ENCODE data around the gene ROGDI.
"Not testable (repeated sequence)": the region's sequence is repeated elsewhere in the genome, so short reads cannot be mapped to it uniquely, and the experiment has no call there.

ROGDI gene

GRCh38 chr16:4790261-4790660, 12.2 kb downstream of the ROGDI start:
- no peak for DNase-seq

DNA sequence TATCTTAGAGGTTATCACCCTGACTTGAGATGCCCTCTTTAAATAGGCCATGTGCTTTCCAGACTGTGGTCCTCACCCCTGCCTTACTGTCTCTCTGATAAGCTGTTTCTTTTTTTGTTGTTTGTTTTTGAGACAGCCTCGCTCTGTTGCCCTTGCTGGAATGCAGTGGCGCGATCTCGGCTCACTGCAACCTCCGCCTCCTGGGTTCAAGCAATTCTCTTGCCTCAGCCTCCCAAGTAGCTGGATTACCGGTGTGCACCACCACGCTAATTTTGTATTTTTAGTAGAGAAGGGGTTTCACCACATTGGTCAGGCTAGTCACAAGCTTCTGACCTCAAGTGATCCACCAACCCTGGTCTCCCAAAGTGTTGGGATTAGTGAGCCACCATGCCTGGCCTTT, 13.5 kb downstream of the ROGDI start:
- no peak for DNase-seq

DNA sequence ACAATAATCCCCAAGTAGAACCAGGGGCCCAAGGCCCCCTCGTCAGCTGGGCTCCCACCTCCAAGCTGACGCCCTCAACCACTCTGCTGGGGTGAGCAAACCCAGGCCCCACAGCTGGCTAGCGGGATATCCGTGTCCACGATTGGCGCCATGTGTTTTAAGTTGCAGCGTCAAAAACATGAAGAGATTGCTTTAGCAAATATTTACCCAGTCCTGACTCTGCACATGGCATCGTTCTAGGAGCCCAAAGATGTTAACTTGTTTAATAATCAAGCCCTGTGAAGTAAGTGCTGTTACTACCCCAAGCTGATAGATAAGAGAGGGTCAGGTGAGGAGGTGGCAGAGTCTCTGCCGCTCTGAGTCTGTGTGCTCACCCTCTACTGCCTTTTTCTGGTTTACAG, 13.9 kb downstream of the ROGDI start:
- DNase-seq: no peak

DNA sequence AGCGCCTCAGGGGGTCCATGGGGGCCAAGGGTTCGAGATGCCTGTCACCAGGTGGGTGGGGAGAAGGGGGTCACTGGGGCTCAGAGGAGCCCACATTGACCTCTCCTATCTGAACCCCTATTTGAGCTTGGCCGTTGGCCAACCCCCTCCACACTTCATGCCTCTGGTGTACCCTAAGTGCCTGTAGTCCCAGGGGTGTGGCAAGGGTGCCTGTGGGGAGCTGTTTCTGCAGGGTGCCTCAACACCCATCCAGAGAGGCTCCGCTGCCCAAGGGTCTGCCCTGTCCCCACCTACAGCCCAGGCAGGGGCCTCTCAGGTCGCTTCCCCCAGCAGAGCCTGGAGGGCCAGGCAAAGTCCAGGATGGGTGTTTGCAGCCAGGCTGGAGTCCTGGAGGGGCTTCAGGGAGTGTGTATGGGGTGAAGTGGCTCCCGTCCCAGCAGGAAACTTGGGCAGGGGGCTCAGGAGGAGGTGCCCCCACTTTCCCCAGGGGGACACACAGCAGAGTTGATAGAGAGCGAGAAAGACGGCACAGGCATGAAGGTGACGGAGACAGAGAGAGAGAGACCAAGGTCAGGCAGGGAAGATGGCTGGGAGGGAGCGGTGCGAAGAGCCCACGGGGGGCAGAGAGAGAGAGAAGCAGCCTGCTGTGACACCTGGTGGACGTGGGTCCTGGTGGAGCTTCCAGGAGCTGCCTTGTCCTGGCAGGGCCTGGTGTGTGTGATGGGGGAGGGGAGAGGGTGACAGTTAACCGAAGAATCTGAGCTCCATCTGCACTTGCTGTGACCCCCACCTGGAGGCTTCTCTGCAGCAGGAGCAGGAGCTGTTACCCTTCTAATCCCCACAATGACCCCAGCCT, 14.6 kb downstream of the ROGDI start, which contains the start of gene SEPTIN12:
TSS of gene SEPTIN12 (minus strand) at position 719 of the 856 bp plus-strand sequence. CDS start at position 19, 700 bp downstream.
- no peak for DNase-seq

GRCh38 chr16:4787068-4787467, 15.4 kb downstream of the ROGDI start:
- no peak for DNase-seq

DNA sequence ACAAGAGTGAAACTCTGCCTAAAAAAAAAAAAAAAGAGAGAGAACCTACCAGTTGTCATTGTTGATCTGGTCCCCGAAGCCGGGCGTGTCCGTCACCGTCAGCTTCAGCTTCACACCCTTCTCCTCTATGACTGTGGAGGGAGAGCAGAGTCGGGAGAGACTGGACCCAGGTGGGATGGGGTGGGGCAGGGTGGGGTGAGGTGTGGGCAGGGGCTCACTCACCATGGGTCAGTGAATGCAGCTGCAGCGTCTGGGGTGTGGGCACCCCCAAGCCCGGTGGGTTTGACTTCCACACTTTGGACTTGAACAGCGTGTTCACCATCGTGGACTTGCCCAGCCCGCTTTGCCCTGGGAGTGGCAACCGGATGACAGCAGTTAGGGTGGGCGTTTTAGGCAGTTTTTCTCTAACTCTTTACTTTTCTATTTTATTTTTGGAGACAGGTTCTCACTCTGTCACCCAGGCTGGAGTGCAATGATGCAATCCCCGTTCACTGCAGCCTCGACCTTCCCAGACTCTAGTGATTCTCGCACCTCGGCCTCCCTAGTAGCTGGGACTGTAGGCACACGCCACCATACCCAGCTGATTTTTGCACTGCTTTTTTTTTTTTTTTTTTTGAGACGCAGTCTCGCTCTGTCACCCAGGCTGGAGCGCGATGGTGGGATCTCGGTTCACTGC, 16.5 kb downstream of the ROGDI start:
- no peak for DNase-seq

DNA sequence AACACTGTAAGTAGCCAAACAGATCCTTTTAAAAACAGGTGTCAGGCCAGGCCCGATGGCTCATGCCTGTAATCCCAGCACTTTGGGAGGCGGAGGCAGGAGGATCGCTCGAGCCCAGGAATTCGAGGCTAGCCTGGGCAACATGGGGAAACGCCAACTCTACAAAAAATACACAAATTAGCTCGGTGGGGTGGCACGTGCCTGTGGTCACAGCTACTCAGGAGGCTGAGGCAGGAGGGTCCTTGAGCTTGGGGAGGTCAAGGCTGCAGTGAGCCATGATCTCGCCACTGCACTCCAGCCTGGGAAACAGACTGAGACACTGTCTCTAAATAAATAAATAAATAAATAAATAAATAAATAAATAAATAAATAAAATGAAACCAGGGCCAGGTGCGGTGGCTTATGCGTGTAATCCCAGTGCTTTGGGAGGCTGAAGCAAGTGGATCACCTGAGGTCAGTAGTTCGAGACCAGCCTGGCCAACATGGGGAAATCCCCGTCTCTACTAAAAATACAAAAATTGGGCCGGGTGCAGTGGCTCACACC, 17.9 kb downstream of the ROGDI start:
- not testable (repeated sequence) for DNase-seq

- DNase-seq: no peak
These were observed 18.5 kb downstream of the ROGDI start for GRCh38 chr16:4783951-4784336.

GRCh38 chr16:4783251-4783950, 19.0 kb downstream of the ROGDI start:
- DNase-seq: no peak

- DNase-seq: no peak
These were observed 22.2 kb downstream of the ROGDI start for GRCh38 chr16:4780235-4780634.

GRCh38 chr16:4778050-4778392, 24.4 kb downstream of the ROGDI start:
- no peak for DNase-seq

- DNase-seq: no peak
These were observed 24.9 kb downstream of the ROGDI start for GRCh38 chr16:4777339-4778049.

DNA sequence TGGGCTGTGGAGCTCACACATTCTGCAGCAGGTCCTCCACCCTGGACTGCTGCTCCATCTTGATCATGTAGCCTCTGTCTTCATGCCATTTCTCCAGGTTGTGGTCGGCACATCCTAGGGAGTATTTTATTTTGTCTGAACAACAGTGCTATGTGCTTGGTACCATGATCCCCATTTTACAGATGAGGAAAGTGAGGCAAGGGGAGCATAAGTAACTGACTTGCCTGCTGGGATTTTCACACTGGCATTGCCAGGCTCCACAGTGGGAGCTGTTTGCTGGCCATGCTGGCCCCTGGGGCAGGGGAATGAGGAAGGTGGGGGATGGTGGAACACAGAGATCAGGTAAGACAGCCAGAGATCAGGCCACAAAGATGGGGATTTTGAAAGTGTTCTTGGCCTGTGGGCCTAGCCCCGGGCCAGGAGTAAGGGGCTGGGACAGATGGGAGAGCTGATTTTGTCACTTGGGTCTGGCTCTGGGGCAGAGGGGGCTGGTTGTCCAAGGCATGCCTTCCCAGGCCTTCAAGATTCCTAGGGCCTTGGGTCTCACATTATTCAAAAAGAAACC, 26.2 kb downstream of the ROGDI start:
- no peak for DNase-seq

DNA sequence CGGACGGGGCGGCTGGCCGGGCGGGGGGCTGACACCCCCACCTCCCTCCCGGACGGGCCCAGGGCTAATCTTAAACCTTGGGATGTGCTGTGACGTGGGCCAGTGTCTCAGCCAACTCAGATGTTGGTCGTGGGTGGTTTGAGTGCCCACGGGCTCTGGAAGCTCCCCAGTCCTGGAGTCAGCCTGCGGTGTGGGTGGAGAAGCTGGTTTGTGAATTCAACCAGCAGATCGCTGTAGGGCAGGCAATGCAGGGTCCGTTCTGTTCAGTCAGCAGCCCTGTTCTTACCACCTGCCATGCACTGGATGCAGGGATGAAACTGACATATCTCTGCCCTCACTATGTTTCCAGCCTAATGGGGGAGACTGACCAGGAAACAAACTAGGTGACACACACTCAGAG, 27.4 kb downstream of the ROGDI start:
- DNase-seq: no peak

DNA sequence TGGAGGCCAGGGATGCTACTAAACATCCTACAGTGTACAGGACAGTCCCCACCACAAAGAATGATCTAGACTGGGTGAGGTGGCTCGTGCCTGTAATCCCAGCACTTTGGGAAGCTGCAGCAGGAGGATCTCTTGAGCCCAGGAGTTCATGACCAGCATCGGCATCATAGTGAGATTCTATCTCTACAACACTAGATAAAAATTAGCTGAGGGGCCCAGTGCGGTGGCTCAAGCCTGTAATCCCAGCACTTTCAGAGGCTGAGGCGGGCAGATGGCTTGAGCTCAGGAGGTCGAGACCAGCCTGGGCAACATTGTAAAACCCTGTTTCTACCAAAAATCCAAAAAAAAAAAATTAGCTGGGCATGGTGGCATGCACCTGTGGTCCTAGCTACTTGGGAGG, 30.1 kb downstream of the ROGDI start:
- no peak for DNase-seq

- no peak for DNase-seq
These were observed 30.8 kb downstream of the ROGDI start for GRCh38 chr16:4771646-4772045.

GRCh38 chr16:4769306-4769638, 33.2 kb downstream of the ROGDI start:
- DNase-seq: no peak

DNA sequence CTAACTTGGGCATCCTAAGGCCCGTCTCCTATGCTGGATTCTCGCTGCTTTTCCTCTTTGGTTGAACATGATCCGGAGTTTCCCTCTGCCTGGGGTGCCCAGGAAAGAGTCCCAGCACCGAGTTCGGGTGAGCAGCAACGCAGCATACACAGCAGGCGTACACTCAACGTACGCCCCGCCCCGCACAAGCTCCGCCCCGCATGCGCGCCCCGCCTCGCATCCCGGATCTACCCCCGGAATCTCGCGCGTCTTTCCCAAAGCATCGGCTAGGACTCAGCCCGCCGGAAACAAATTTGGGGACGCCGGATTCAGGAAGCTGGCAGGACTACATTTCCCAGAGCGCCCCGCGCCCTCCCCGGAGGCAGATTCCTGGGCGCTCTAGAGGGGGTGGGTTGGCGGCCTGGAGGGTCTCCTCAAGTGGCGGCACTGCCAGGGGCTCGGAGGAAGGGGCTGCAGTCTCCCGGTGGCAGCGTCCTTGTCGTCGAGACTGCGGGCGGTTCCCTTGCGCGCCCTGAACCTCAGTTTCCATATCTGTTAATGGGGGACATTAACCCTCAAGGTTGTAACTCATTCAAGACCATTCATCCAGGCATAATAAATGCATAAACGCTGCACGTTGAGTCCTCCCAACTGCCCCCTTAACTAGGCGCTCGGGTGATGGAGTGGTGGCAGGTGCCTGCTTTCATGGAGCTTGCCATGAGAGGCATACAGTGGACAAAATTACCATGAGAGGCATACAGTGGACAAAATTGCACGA, 33.7 kb downstream of the ROGDI start:
- DNase-seq: peak; percentile 62 to 73

DNA sequence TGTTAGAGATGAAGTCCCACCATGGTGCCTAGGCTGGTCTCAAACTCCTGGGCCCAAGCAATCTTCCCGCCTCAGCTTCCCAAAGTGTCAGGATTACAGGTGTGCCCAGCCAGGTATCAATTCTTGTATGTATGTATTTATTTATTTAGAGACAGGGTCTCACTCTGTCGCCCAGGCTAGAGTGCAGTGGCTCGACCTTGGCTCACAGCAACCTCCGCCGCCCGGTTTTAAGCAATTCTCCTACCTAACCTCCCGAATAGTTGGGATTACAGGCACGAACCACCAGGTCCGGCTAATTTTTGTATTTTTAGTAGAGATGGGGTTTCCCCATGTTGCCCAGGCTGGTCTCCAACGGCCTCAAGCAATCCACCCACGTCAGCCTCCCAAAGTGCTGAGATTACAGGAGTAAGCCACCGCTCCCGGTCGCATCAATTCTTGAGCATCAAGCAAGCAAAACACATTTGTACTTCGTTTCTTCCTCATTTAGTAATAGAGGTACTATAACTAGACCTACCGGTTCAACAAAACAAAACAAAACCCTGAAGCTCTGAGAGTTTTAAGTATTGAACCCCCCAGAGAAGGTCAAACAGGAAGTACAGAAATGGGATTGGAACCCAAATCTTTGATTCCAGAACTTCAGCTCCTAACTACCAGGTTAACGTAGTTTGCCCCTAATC, 34.4 kb downstream of the ROGDI start:
- no peak for DNase-seq

DNA sequence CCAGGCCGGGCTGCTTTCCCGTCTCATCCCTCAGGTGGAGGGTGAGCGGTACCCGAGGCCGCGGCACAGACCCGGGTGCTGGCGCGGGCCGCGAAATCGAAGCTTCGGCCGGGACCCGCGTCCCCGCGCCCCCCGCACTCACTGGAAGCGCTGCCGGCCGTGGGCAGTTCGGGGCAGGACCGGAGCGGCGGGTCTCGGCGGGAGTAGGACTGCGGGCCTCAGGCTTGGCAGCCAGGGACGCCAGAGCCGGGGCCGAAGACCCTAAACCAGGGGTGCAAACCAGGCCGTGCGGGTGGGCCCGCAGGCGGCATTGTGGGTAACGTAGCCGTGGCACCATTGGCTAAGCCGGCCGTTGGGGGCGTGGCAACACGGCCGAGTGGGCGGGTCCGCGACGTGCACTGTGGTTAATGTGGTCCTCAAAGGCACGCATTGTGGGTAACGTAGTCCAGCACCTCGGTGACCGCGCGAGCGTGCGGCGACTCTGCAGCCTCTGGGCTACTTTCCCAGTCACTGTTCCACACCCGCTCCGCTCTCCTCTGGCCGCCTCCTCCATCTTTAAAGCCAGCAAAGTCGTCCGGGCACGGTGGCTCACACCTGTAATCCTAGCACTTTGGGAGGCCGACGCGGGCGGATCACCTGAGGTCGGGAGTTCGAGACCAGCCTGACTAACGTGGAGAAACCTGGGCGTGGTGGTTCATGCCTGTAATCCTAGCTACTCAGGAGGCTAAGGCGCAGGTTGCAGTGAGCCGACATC, 35.4 kb downstream of the ROGDI start, which contains the start of gene ZNF500:
TSS of gene ZNF500 (minus strand) at position 288 of the 754 bp plus-strand sequence. CDS start 1,184 bp downstream, outside the sequence.
- DNase-seq: peak; percentile 70 to 96

Data from cerebellar nuclear complex (tissue), 1 donor.